Amygdala (tissue), 56 donors: ENCODE data around the gene RAX2.

Experiments used
- DNase-seq, 56 donors: peaks; one replicate each; lab custom pipeline; 2025; lab: John Stamatoyannopoulos, UW

Gene RAX2

DNA sequence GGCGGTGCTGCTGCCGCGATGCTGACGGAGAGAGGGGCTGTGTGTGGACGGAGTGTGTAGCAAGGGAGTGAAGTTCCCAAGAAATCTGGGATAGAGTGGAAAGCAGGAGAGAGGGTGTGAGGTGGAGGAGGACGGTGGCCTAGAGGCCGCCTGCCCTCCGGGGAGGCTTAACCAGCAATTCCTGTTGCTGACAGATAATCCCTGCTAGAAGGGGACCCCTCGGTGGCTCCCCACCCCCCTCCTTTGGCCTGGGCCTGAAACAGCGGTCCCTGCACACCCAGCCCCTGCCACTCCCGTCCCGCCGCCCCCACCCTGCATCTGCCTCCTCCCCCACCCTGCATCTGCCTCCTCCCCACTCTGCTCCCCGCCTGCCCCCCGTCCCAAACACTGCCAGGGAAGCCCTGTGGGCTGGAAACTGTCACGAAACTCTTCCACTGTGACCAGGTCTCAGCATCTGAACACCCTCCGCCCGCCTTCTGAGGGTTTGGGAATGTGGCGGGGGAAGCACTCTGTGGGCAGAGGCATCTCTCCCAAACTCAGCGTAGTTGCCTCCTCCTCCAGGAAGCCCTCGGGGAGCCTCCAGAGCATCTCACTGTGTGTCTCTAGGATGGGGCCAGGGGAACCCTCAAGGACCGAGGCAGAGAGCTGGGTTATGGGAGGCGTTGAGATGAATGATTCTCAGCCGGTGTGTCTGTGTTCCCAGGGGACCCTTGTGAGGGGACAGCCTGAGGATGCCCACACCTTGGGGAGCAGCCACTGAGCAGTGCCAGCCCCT lies 31.3 kb upstream of the RAX2 start:
- no peak for DNase-seq

DNA sequence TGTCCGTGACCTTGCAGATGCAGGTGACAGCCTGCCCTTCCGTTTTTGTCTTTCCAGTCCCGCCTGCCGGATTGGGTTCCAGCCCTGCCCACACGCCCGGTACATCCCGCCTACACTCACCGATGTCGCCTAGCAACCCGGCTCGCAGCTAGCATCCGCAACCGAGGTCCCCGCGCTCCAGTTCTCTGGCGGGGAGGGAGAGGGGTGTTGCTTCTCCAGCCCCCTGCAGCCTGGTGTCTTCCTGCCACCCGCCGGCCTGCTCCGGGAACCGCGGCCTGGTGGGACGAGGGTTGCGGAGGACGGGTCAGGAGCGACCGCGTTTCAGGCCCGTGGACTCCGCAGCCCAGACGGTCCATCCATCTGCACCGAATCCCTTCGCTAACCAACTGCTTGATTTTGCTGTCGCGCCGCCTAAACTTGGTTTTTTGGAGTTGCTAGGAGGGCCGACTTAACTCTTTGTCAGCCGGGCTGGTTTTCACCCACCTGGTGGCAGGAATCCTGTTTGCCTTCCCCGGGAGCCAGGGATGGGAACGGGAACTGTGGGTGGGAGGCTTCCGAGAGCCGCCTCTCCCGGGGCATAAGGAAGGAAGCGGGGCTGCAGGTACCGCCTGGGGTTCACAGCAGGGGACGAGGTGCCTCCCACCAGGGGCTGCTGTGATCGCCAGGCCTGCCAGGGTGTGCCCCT lies 29.5 kb upstream of the RAX2 start:
- peak in 45 of 56 donors; percentile 8 to 70 (median 48) for DNase-seq

DNA sequence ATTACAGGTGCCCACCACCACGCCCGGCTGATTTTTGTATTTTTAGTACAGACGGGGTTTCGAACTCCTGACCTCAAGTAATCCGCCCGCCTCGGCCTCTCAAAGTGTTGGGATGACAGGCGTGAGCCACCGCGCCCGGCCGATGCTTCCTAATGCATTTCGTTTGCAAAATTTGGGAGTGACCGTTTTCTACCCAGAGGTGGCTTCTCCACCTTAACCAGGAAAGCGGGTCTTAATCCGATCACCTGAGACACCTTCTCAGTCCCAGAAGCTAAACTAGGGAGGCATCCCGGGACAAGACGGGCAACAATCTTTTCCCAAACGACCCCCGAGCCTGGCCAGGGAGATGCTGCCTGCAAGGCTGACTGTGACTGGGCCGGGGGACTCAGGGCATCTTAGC lies 29.0 kb upstream of the RAX2 start:
- no peak for DNase-seq

DNA sequence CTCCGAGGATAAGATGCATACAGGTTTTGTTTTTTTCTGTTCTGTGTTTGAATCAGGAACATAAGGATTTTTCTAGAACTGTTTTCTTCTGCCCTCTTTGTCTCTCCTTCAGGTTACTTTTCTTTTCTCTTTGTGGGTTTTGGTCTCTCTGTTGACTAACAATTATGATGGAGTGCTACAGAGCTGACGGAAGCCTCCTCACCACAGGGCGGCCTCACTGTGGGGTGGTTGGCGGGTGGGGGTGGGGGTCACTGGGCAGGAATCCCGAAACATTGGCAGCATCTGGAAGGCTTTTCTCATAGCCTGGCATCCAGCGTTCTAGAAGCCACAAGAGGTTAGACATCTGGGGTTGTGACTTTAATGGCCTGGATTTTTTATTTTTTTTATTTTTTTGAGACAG lies 26.1 kb upstream of the RAX2 start:
- DNase-seq: no peak

- DNase-seq: no peak
Measured at GRCh38 chr19:3796358-3796757, 24.3 kb upstream of the RAX2 start.

DNA sequence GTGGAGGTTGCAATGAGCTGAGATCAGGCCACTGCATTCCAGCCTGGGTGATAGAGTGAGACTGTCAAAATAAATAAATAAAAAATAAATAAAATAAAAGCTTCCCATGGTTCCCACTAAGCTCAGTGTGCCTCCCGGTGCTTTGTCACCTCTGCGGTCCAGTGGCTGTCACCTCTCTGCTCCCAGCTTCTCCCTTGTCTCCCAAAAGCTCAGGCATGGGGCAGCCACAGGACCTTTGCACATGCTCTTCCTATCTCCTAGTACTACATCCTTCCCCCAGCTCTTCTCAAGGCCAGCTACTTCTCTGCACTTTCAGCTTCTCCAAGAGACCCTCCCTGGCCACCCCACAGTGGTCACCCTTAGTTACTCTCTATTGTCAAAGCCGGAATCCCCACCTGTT lies 21.8 kb upstream of the RAX2 start:
- no peak for DNase-seq

DNA sequence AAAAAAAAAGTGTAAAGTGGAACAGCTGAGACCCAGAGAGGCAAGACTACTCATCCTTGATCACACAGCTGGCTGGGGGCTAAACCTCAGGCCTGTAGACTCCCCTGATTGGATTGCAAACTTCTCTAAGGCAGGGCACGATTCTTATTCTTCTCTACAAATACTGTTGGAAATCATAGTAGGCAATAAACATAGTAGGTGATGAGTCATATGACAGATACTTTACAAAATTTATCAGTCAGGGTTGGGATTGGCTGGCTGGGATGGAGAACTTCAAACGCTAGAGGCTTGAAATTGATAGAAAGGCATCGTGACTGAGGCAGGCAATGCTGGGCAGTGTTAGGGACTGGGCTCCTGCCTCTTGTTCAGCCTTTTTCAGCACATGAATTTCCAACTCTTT lies 20.1 kb upstream of the RAX2 start:
- no peak for DNase-seq

DNA sequence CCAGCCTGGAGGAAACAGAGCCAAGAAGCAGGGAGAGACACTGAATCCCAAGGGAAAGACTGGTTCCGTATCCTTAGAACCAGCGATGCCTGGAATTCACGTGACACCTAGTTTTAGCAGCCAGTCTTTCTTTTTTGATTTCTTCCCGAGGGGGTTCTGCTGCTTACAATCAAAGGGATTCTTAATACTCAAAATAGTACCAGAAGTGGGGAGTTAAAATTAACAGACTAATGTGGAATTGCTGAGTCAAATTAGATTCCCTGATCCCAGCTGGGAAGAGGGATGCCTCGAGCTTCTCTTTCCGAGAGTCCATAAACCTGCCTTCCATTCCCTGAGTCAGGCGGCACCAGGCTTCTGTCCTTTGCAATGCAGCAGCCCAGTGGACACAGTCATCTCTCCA lies 18.9 kb upstream of the RAX2 start:
- no peak for DNase-seq

DNA sequence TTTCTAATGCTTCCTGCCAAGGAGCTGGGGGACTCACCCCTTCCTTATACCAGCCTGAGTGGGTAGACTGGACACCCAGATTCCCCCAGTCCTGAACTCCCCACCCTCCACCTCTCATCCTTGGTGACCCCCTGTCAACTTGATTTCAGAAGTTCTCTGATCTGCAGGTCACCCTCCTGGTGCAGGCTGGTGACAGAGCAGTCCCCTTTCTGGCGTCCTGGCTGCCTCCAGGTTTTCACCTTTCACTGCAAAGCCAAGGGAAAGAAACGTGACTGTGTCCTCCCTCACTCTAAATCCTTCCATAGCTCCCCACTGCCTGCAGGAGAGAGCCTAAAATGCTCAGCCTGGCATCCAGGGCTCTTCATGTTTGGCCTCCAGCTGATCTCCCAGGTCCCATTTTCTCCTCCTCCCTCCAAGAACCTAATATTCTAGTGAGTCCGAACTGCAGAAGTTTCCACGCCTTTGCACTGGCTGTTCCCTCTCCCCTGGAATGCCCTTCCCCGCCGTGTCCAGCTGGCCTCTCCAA lies 18.2 kb upstream of the RAX2 start:
- DNase-seq: no peak

DNA sequence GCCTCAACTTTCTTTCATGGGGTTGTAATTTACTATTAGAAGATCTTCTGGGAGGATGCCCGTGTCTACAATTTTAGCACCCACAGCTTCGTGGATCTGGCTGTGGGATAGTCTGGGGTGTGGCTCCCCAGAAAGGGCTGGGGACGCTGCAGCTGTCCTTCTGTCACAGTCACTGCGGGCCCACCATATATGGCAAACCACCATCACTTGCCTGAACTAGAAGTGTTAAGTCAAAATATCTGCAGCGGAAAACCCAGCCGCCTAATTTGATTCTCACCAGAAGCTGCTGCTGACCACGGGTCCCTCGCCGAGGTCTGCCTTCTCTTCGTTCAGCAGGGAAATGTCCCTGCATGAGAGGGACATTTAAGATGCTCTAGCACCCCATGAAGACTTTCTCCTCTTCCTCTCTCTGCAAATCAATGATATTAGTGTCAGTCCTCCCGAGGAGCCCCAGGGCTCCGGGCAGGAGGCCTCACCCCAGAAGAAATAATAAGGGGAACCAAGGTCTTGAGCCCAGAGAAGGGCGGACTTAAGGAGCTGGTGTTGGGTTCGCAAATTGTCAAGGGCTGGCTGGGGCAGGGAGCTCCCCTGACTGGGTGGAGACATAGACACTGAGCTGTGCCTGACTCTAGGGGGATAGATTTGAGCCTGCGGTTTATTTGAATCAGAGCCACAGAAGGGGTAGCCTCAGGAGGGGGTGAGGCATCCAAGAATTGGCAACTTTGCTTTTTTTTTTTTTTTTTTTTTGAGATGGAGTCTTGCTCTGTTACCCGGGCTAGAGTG lies 17.2 kb upstream of the RAX2 start:
- DNase-seq: no peak

DNA sequence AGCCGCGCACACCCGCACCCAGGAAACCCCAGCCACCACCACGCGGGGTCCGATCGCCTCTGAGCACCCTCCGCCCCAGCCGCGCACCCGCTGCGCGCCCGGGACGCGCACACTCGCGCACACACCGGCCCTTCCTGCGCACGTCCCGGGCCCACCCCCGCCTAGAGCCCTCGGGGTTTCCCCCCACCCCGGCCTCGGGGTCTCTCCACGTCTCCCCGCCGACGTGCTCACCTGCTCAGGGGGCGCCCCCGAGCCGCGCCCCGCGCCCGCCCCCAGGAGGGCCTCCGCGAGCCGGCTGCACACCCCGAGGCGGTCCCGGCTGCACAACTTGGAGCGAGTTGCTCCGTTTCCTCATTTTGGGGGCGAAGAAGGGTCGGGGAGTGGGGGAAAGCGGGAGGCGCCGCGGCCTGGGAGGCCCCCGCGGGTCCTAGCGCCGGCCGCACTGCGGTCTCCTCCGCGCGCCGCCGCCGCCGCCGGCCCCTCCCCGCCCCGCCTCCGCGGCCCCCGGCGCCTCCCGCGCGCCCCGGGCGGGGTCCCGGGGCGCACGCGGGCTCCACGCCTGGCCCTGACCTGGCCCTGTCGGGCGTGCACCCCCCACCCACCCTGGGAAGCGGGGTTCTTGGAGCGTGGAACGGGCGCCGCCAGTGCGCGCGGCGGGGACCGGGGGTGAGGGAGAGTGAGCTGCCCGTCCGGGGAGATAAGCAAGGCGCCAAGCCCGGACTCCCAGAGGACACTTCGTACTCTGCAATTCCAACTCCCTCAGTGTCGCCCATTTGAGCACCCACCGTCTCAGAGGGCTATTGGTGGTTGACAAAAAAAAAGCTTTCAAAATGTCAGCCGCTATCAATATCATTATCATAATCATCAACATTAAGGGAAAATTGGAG lies 14.2 kb upstream of the RAX2 start, which contains the start of gene MATK:
MATK (minus strand) TSS at position 444 of the 887 bp plus-strand sequence. CDS start 1,246 bp downstream, outside the sequence.
- peak in 2 of 56 donors; percentile 9 to 20 for DNase-seq

GRCh38 chr19:3785451-3785937 lies 13.5 kb upstream of the RAX2 start:
- DNase-seq: peak in 17 of 56 donors; percentile 1 to 53 (median 22)

DNA sequence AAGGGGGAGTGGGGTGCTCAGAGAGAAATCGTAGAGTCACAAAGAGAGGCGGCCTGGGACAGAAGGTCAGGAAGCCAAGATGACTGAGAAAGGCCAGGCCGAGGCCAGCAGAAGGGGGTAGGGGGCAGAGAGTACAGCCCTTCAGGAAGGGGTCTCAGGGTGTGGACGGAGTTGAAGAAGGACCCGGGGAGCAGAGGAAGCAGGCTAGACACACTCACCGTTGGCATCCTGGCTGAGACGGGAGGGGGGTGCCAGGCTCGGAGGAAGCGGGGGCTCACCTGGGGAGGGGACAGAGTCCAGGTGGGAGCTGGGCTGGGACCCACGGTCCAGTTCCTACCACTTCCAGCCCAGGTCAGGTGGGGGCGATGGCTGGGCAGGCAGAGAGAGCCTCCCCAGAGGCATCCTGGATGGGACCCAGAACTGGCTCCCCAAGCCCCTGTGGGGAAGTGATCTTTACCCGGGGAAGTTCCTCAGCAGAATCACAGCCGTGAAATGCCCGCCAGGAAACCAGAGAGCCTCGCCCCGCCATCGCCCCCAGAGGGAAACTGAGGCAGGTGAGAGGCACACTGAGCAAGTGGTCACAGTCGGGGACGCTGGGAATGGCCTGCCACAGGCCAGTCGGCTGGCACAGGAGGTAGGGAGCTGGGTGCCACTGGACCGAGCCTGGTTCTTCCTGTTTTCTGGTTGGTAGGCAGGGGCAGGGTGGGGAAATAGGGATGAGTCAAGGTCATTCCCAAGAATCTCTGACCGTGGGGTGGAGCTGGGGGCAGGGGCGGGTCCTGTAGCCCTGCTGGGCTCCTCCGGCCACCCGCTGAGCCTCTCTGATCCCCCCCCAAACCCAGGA lies 12.8 kb upstream of the RAX2 start:
- DNase-seq: no peak

GRCh38 chr19:3783660-3784584 lies 11.9 kb upstream of the RAX2 start:
- DNase-seq: no peak

DNA sequence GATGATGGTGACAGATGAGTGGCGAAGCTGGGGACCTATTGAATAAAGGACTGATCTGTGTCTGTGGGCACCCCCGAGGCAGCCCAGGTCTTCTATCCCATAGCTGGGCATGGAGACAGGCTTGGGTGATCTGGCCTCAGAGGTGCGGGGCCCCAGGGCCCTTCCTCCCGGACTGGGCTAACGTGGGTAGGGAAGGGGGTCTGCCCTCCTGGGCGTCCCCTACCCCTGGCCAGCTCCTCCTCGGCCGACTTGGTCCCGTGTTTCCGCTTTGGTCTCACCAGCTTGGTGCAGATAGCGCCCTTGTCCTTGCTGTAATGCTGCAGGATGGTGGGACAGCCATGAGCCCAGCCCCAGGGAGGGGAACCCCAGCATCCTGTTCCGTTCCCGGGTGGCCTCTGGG lies 10.9 kb upstream of the RAX2 start:
- no peak for DNase-seq

DNA sequence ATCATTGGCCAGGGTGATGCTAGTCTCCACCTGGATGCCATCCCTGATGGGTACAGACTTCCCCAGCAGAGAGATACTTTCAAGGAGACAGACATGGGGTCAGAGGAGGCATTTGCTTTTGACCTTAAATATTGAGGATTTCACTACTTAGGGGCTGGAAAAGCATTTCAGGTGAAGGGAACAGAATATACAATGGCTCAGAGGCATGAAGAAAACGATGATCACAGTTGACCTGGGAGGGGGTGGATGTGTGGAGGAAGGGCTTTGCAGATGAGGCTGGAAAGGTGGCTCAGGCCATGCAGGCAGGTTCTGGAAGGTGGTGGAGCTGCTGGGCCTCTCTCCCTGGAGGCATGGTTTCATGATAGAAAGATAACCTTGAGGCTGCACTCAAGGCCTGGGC lies 10.3 kb upstream of the RAX2 start:
- no peak for DNase-seq

GRCh38 chr19:3781603-3782002 lies 9.6 kb upstream of the RAX2 start:
- no peak for DNase-seq

GRCh38 chr19:3780786-3781304 lies 8.8 kb upstream of the RAX2 start:
- no peak for DNase-seq
